Mononuclear cell (primary cell): Measurements from ENCODE around the gene VPS26A. TPM values are rescaled to one million over a fixed set of nuclear protein-coding genes. Genes with fewer than 3 reads are reported as not detected.

Experiments used
- H3K27me3 ChIP-seq: 2 replicates; pipeline ENCODE4 v1.6.0; 2011; ENCODE audit warnings: low read length, control low read depth; ENCODE audit not compliant: insufficient read depth
- H3K4me1 ChIP-seq: 2 replicates; pipeline ENCODE4 v1.5.1; 2011; ENCODE audit warnings: mild to moderate bottlenecking, low read length, control low read depth; ENCODE audit not compliant: insufficient read depth
- H3K4me3 ChIP-seq: 2 replicates; pipeline ENCODE4 v1.5.1; 2011; ENCODE audit warnings: mild to moderate bottlenecking, low read length, moderate library complexity
- H3K9me3 ChIP-seq: 2 replicates; pipeline ENCODE4 v1.5.1; 2011; ENCODE audit warnings: low read depth, mild to moderate bottlenecking, control low read depth, low read length
- total RNA-seq: library from RNA; depleted of rRNA; stranded (reverse); fragments of >200 nt; gene quantifications from one replicate; pipeline ENCODE4 v1.2.3, GENCODE V29; 2012

The VPS26A gene
- total RNA-seq: 22.0 TPM

- peak within 1 kb of the TSS; percentile 91 for H3K4me3 ChIP-seq
- no peaks in the 10 kb centered on the region for H3K9me3 ChIP-seq
- H3K27me3 ChIP-seq: no peaks in the 10 kb centered on the region
- peaks cover 29% of the 10 kb centered on the region for H3K4me1 ChIP-seq
These were observed at the start of gene VPS26A for GRCh38 chr10:69123747-69124562. Gene VPS26A (plus strand): TSS chr10:69124178. CDS start chr10:69124278, 100 bp downstream.

DNA sequence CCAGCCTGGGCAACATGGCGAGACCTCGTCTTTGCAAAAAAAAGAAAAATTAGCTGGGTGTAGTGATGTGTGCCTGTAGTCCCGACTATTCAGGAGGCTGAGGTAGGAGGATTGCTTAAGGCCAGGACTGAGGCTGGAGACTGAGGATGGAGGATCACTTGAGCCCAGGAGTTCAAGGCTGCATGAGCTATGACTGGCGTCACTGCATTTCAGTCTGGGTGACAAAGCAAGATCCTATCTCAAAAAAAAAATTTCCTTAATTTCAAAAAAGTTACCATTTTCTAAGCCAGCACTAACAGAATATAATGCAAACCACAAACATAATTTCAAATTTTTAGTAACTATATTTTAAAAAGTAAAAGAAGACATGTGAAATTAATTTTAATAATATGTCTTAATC lies 49.4 kb upstream of the VPS26A start:
- Histone ChIP-seq H3K4me1 (peaks cover 48% of the 10 kb centered on the region), H3K4me3 (no peak overlapping the region), H3K9me3 (no peaks in the 10 kb centered on the region), H3K27me3 (no peaks in the 10 kb centered on the region)

DNA sequence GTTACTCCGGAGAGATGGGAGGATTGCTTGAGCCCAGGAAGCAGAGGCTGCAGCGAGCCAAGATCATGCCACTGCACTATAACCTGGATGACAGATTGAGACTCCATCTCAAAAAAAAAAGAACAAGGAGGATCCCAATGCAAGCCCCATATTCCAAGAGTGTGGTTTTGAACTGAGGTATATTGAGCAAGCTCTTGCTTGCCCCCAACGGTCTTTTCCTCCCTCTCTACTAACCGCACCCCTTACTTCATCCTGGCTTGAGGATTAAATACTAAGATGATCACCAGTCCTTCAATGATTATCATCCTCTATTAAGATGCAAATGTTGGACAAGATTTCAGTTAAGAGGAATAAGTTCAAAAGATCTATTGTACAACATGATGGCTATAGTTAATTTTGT lies 48.5 kb upstream of the VPS26A start:
- Histone ChIP-seq H3K4me1 (peaks cover 48% of the 10 kb centered on the region), H3K9me3 (no peaks in the 10 kb centered on the region), H3K27me3 (no peaks in the 10 kb centered on the region), H3K4me3 (no peak overlapping the region)

GRCh38 chr10:69078311-69078710 lies 45.7 kb upstream of the VPS26A start:
- Histone ChIP-seq H3K27me3 (no peaks in the 10 kb centered on the region), H3K9me3 (no peaks in the 10 kb centered on the region), H3K4me1 (peaks cover 38% of the 10 kb centered on the region), H3K4me3 (no peak overlapping the region)

GRCh38 chr10:69080226-69080625 lies 43.8 kb upstream of the VPS26A start:
- H3K27me3 ChIP-seq: no peaks in the 10 kb centered on the region
- H3K9me3 ChIP-seq: no peaks in the 10 kb centered on the region
- no peak overlapping the region for H3K4me3 ChIP-seq
- H3K4me1 ChIP-seq: peaks cover 31% of the 10 kb centered on the region

DNA sequence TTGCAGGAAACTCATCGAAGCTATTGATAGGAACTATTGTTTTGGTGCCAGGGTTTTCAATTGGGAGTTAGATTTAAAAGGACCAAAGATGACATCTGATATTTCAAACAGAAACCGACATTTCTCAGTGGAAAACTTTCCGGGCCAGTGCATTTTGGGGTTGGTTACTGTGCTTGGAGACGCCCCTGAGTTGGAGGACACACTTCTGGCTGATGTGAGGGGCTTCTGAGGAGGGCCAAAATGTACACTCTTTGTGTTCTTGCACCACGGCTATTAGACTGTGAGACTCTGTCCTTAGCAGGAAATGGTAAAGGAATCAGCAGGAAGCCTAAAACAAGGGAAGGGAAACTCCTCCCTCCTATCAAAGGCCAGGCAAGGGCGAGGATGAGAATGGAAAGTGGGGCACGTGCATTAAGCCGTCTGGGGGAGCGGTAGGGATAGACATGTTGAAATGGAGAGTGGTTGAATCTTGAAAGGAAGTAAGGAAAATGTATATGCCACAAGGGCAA lies 37.9 kb upstream of the VPS26A start:
- Histone ChIP-seq H3K4me3 (no peak overlapping the region), H3K9me3 (no peaks in the 10 kb centered on the region), H3K27me3 (no peaks in the 10 kb centered on the region), H3K4me1 (peaks cover 44% of the 10 kb centered on the region)

GRCh38 chr10:69087590-69088470 lies 36.1 kb upstream of the VPS26A start, which contains the start of gene SRGN:
Gene SRGN (plus strand): TSS chr10:69088103. CDS start chr10:69088158, 55 bp downstream.
- Histone ChIP-seq H3K9me3 (no peaks in the 10 kb centered on the region), H3K4me3 (peak within 1 kb of the TSS; percentile 95), H3K4me1 (peaks cover 60% of the 10 kb centered on the region), H3K27me3 (no peaks in the 10 kb centered on the region)

- peak overlapping the region; percentile 95 for H3K4me3 ChIP-seq
- no peaks in the 10 kb centered on the region for H3K9me3 ChIP-seq
- H3K27me3 ChIP-seq: no peaks in the 10 kb centered on the region
- peaks cover 65% of the 10 kb centered on the region for H3K4me1 ChIP-seq
These were observed 35.6 kb upstream of the VPS26A start for GRCh38 chr10:69088471-69088769.

- H3K27me3 ChIP-seq: no peaks in the 10 kb centered on the region
- H3K4me3 ChIP-seq: peak overlapping the region; percentile 95
- H3K4me1 ChIP-seq: peaks cover 70% of the 10 kb centered on the region
- no peaks in the 10 kb centered on the region for H3K9me3 ChIP-seq
These were observed 35.0 kb upstream of the VPS26A start for GRCh38 chr10:69088801-69089501.

DNA sequence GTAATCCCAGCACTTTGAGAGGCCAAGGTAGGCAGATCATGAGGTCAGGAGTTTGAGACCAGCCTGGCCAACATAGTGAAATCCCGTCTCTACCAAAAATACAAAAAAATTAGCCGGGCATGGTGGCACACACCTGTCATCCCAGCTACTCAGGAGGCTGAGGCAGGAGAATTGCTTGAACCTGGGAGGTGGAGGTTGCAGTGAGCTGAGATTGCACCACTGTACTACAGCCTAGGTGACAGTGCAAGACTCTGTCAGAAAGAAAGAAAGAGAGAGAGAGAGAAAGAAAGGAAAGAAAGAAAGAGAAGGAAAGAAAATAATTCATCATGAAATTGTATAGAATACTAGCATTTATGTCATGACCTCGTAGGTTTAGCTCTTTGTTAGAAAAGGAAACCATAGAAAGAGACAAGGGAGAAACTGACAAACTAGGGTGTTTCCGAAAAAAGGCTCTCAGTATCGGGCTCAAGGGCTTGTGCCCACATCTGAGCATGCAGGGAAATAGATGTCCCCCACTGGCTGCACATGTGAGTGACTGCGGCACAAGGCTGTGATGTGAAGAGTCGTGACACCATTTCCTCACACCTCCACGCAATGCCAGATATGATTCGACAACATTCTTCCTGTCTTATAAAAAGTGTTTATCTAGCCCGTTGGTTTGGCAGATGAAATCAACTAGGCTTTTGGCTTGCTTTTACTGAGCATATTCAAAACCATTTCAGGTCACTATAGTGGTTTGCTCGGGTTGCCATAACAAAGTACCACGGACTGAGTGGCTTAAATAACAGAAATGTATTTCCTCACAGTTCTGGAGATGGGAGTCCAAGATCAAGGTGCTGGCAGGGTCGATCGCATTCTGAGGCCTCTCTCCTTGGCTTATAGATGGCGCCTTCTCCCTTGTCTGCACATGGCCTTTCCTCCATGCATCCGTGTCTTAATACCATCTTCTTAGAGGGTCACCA lies 34.1 kb upstream of the VPS26A start:
- peak overlapping the region; percentile 95 for H3K4me3 ChIP-seq
- H3K27me3 ChIP-seq: no peaks in the 10 kb centered on the region
- H3K4me1 ChIP-seq: peaks cover 70% of the 10 kb centered on the region
- H3K9me3 ChIP-seq: no peaks in the 10 kb centered on the region

- Histone ChIP-seq H3K27me3 (no peaks in the 10 kb centered on the region), H3K4me3 (peak overlapping the region; percentile 95), H3K4me1 (peaks cover 71% of the 10 kb centered on the region), H3K9me3 (no peaks in the 10 kb centered on the region)
These were observed 33.3 kb upstream of the VPS26A start for GRCh38 chr10:69090685-69091084.

- Histone ChIP-seq H3K4me1 (peaks cover 71% of the 10 kb centered on the region), H3K27me3 (no peaks in the 10 kb centered on the region), H3K4me3 (peak overlapping the region; percentile 95), H3K9me3 (no peaks in the 10 kb centered on the region)
These were observed 32.8 kb upstream of the VPS26A start for GRCh38 chr10:69091143-69091651.

DNA sequence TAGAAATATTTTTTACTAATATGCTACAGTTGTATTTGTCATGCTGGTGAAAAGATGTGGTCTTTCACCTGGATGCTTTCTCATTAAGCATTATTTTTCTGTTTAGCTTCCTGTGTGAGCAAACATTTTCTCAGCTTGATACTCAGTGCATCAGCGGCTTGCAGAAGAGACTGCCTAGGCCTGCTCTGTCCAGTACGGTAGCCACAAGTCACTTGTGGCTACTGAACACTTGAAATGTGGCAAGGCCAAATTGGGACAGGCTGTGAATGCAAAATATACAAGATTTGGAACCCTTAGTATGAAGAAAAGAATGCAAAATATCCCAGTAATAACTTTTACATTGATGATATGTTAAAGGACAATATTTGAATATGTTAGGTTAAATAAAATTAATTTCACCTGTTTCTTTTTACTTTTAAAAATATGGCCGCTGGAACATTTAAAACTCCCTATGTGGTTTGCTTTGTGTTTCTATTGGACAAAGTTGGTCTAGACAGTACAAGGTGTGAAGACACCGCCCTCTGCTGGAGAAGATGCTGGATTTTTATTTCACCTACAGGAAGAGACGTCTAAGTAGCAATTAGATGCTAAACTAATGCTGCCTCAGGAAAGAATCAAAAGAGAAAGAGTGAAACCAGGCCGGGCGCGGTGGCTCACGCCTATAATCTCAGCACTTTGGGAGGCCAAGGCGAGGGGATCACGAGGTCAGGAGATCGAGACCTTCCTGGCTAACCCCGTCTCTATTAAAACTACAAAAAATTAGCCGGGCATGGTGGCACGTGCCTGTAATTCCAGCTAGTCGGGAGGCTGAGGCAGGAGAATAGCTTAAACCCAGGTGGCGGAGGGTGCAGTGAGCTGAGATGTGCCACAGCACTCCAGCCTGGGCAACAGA lies 30.8 kb upstream of the VPS26A start:
- no peaks in the 10 kb centered on the region for H3K9me3 ChIP-seq
- H3K4me1 ChIP-seq: peaks cover 75% of the 10 kb centered on the region
- peak overlapping the region; percentile 1 for H3K4me3 ChIP-seq
- no peaks in the 10 kb centered on the region for H3K27me3 ChIP-seq
